Neural cell (in vitro differentiated cells): ENCODE measurements around the gene CLEC18A.

Experiments used
- RAD21 ChIP-seq: fragments of 450-650 bp; conservative IDR thresholded peaks from 2 replicates; pipeline ENCODE4 v1.6.1; 2014; ENCODE audit warnings: antibody characterized with exemption, mild to moderate bottlenecking, moderate library complexity
- REST ChIP-seq: IDR thresholded peaks from 2 replicates; pipeline ENCODE4 v1.6.1; 2012; ENCODE audit warnings: borderline replicate concordance
- TF ChIP-seq, protein P1 (sequence below): fragments of 450-650 bp; IDR thresholded peaks from 2 replicates; pipeline ENCODE4 v1.5.1; 2014; ENCODE audit warnings: antibody characterized with exemption, mild to moderate bottlenecking, moderate library complexity; ENCODE audit not compliant: poor library complexity, severe bottlenecking

- TF ChIP-seq, protein P1, sequence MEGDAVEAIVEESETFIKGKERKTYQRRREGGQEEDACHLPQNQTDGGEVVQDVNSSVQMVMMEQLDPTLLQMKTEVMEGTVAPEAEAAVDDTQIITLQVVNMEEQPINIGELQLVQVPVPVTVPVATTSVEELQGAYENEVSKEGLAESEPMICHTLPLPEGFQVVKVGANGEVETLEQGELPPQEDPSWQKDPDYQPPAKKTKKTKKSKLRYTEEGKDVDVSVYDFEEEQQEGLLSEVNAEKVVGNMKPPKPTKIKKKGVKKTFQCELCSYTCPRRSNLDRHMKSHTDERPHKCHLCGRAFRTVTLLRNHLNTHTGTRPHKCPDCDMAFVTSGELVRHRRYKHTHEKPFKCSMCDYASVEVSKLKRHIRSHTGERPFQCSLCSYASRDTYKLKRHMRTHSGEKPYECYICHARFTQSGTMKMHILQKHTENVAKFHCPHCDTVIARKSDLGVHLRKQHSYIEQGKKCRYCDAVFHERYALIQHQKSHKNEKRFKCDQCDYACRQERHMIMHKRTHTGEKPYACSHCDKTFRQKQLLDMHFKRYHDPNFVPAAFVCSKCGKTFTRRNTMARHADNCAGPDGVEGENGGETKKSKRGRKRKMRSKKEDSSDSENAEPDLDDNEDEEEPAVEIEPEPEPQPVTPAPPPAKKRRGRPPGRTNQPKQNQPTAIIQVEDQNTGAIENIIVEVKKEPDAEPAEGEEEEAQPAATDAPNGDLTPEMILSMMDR = no peak
- TF ChIP-seq REST (no peak), RAD21 (no peak)
These were observed 14.4 kb upstream of the CLEC18A start for GRCh38 chr16:69936751-69937211.
